Lower leg skin (tissue), 3 donors: ENCODE data around the gene ADAMTS17.

ENCODE experiments used
- CTCF ChIP-seq, 3 donors: fragments of 450-650 bp; IDR thresholded peaks; one replicate each; pipeline ENCODE4 v1.5.1; 2016; ENCODE audit warnings: antibody characterized with exemption in 3 of 3, mild to moderate bottlenecking in 3 of 3, moderate library complexity in 2 of 3
- POLR2A ChIP-seq, 2 donors: fragments of 450-650 bp; IDR thresholded peaks; one replicate each; pipeline ENCODE4 v1.6.1; 2016 to 2017; ENCODE audit warnings: antibody characterized with exemption in 2 of 2, mild to moderate bottlenecking in 1 of 2, moderate library complexity in 1 of 2

GRCh38 chr15:100048736-100049135 lies 293.0 kb downstream of the ADAMTS17 start:
- TF ChIP-seq CTCF (IDR thresholded peaks at IDR 0.05): no peak
- TF ChIP-seq POLR2A (IDR thresholded peaks at IDR 0.05): no peak
